ENCODE results near the gene NELFA.

DNA sequence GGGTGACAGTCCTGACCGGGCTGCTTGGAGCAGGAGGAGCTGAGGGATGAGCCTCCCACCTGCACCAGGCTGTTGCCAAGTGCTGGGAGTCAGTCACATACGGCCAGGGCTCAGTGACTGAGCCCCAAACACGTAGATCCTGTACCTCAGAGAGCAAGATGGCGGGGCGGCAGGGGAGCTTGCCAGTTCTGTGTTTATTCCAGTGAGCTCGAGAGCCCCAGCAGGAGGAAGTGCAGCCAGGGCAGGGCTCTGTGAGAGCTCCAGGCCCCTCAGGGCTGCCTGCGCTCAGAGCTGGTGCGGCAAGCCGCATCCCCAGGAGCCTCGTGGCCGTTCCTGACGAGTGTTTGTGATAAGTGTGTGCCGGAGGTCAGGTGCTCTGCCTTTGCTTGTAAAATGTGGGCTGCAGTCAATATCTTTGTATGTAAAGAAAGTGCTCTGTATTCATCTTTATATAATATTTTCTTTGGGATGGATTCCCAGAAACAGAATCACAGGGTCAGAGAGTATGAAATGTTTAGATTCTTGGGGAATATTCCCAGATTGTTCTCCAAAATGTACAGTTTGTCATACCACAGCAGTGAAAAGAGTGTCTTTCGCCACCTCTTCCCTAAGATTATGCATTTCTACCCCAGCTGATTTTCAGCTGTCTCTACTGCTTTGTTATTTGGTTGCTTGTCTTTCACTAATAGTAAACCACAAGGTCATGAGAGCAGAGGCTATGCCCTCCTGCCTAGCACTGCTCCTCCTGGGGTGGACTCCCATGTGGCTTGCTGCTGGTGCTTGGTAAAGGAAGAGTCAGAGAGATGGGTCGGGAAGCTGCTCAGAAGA is 50.3 kb downstream of the NELFA start:
- TF ChIP-seq RAD21 (IDR thresholded peaks at IDR 0.05; ENCODE audit: low read depth) (no peak), EP300 (IDR thresholded peaks at IDR 0.05; ENCODE audit: borderline replicate concordance) (no peak), TAF1 (IDR thresholded peaks at IDR 0.05; ENCODE audit: low read depth) (no peak), TEAD4 (IDR thresholded peaks at IDR 0.05) (no peak), TCF12 (IDR thresholded peaks at IDR 0.05; ENCODE audit: low read depth) (no peak), CREB1 (IDR thresholded peaks at IDR 0.05; ENCODE audit: low read depth) (no peak), USF1 (IDR thresholded peaks at IDR 0.05) (no peak), YY1 (IDR thresholded peaks at IDR 0.05; ENCODE audit: low read depth) (no peak), ZBTB7A (IDR thresholded peaks at IDR 0.05; ENCODE audit: low read depth) (no peak), FOXM1 (IDR thresholded peaks at IDR 0.05; ENCODE audit: borderline replicate concordance, low read depth) (no peak)
- TF ChIP-seq, protein P1, sequence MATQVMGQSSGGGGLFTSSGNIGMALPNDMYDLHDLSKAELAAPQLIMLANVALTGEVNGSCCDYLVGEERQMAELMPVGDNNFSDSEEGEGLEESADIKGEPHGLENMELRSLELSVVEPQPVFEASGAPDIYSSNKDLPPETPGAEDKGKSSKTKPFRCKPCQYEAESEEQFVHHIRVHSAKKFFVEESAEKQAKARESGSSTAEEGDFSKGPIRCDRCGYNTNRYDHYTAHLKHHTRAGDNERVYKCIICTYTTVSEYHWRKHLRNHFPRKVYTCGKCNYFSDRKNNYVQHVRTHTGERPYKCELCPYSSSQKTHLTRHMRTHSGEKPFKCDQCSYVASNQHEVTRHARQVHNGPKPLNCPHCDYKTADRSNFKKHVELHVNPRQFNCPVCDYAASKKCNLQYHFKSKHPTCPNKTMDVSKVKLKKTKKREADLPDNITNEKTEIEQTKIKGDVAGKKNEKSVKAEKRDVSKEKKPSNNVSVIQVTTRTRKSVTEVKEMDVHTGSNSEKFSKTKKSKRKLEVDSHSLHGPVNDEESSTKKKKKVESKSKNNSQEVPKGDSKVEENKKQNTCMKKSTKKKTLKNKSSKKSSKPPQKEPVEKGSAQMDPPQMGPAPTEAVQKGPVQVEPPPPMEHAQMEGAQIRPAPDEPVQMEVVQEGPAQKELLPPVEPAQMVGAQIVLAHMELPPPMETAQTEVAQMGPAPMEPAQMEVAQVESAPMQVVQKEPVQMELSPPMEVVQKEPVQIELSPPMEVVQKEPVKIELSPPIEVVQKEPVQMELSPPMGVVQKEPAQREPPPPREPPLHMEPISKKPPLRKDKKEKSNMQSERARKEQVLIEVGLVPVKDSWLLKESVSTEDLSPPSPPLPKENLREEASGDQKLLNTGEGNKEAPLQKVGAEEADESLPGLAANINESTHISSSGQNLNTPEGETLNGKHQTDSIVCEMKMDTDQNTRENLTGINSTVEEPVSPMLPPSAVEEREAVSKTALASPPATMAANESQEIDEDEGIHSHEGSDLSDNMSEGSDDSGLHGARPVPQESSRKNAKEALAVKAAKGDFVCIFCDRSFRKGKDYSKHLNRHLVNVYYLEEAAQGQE (IDR thresholded peaks at IDR 0.05; ENCODE audit: low read depth) = no peak
